Spinal cord (tissue), 10 donors: ENCODE data around the gene SYNM. TPM values are rescaled to one million over a fixed set of nuclear protein-coding genes. Genes with fewer than 3 reads are reported as not detected.
"Not testable (repeated sequence)": the region's sequence is repeated elsewhere in the genome, so short reads cannot be mapped to it uniquely, and the experiment has no call there.

ENCODE experiments used
- DNase-seq, 6 donors: peaks; one replicate each; pipeline versions ENCODE4 v3.0.0 to v3.0.0-alpha.2; 2013 to 2015; ENCODE audit warnings: low spot score in 6 of 6, low read depth in 4 of 6
- H3K27ac ChIP-seq: one replicate; pipeline ENCODE4 v1.5.1; 2013; ENCODE audit warnings: low read depth, low read length, control low read depth
- H3K27me3 ChIP-seq: one replicate; pipeline ENCODE4 v1.6.1; 2013; ENCODE audit warnings: low read length; ENCODE audit not compliant: control insufficient read depth, insufficient read depth
- H3K36me3 ChIP-seq: one replicate; pipeline ENCODE4 v1.6.1; 2013; ENCODE audit warnings: low read length; ENCODE audit not compliant: control insufficient read depth, insufficient read depth
- H3K4me1 ChIP-seq: one replicate; pipeline ENCODE4 v1.6.1; 2013; ENCODE audit warnings: low read length; ENCODE audit not compliant: control insufficient read depth, insufficient read depth
- H3K4me3 ChIP-seq: one replicate; pipeline ENCODE4 v1.5.1; 2013; ENCODE audit warnings: low read depth, low read length, control low read depth
- H3K9me3 ChIP-seq: one replicate; pipeline ENCODE4 v1.6.1; 2013; ENCODE audit warnings: low read length; ENCODE audit not compliant: control insufficient read depth, insufficient read depth
- WGBS: methylation state at CpG from one replicate; pipeline ENCODE4 v1.1.5; 2013; ENCODE audit warnings: missing lambda C conversion rate; ENCODE audit not compliant: insufficient coverage; 5-methylcytosine and 5-hydroxymethylcytosine counted together
- polyA plus RNA-seq, 2 donors: library from polyadenylated mRNA; unstranded; fragments of 120-200 nt; gene quantifications; one replicate each; pipeline ENCODE4 v1.2.1, GENCODE V29; 2013; ENCODE audit not compliant: insufficient read length in 2 of 2
- total RNA-seq, 2 donors: library from RNA; depleted of rRNA in 1 of 2; stranded (reverse); fragments of 120-200 nt in 1 of 2; fragments of >200 nt in 1 of 2; gene quantifications; one replicate each; pipeline versions ENCODE4 v1.2.3 to v1.2.4, GENCODE V29; 2013 to 2014
- donor health status: healthy.

Gene SYNM
- total and polyA plus RNA-seq, 4 donors: 14.1 to 32.5 (median 28.5) TPM

DNA sequence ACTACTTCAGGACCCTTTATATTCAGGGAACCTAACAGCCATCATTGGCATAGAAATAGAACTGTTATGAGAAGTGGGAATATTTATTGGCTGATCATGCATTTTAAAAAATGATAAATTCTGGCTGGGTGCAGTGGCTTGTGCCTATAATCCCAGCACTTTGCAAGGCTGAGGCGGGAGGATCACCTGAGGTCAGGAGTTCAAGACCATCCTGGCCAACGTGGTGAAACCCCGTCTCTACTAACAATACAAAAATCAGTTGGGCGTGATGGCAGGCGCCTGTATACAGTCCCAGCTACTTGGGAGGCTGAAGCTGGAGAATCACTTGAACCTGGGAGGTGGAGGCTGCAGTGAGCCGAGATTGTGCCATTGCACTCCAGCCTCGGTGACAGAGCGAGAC is 6.8 kb downstream of the SYNM start:
- not testable (repeated sequence) for H3K27me3 ChIP-seq, H3K27ac ChIP-seq, H3K9me3 ChIP-seq, DNase-seq, H3K4me3 ChIP-seq
- 91% methylated on average over 7 of the region's 8 CpGs for WGBS
- peaks cover 15% of the 10 kb centered on the region for H3K4me1 ChIP-seq
- peaks cover 18% of the 10 kb centered on the region for H3K36me3 ChIP-seq

DNA sequence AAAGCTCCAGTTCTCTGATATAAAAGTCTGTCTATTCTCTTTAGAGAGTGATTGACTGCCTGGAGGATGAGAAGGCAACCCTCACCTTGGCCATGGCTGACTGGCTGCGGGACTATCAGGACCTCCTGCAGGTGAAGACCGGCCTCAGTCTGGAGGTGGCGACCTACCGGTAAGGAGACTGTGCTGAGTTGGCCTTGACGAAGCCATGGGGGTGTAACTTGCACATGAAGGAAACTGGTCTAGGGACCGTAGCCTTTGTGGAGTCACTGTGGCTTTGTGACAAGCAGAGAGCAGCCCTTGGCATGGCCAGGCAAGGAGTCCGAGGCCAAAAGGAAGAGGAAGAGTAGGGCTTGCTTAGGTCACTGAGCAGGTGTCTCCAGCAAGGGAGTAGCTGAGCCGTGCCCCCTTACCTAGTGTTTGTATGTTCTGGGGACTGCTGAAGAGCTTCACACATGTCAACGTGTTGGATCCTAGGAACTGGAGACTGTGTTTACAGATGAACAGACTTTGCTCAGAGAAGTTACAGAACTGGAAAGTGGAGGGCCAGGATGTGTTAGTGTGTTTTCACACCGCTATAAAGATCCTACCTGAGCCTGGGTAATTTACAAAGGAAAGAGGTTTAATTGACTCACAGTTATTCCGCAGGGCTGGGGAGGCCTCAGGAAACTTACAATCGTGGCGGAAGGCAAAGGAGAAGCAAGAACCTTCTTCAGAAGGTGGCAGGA is 8.8 kb downstream of the SYNM start:
- Histone ChIP-seq H3K9me3 (no peaks in the 10 kb centered on the region), H3K27ac (no peak overlapping the region), H3K27me3 (no peaks in the 10 kb centered on the region), H3K4me1 (peaks cover 6% of the 10 kb centered on the region), H3K36me3 (peaks cover 24% of the 10 kb centered on the region), H3K4me3 (no peak overlapping the region)
- 90% methylated on average over 12 of the region's 13 CpGs for WGBS
- no peak for DNase-seq

DNA sequence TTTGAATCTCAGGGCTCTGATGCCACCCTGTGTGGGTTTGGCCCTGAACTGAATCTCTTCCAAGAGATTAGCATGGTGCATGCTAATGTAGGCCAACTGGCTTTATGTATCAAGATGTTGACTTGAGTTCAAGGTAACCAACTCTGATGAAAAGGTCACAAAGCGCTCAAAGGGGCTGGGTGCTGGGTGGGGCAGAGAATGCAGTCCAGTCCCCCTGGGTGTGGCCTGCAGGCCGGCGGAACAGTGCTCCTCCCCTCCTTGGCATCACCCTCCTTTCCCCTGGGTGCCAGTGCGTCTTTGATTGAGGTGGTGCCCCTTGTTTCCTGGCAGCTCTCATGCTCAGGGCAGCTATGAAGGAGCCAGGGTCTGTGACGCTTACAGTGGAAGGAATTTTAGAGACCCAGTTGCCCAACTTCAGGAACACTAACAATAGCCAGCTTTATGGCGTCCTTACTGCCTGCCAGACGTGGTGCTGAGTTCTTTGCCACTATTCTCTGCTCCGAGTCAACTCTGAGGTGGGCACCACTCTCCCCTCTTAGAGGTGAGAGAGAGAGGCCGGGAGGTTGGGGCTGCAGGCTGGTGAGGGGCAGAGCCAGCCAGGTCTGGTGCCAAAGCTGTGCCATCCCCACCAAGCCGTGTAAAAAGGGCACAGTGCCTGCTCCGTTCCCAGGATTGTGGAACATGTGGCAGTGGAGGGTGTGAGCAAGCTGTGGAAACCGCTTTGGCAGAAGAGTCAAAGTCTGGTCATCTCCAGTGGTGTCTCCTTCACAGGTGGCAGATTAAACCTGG is 9.8 kb downstream of the SYNM start:
- Histone ChIP-seq H3K9me3 (no peaks in the 10 kb centered on the region), H3K27me3 (no peaks in the 10 kb centered on the region), H3K27ac (no peak overlapping the region), H3K4me3 (no peak overlapping the region), H3K36me3 (peaks cover 31% of the 10 kb centered on the region), H3K4me1 (peaks cover 4% of the 10 kb centered on the region)
- 81% methylated on average over 7 of the region's 12 CpGs for WGBS
- DNase-seq: no peak

DNA sequence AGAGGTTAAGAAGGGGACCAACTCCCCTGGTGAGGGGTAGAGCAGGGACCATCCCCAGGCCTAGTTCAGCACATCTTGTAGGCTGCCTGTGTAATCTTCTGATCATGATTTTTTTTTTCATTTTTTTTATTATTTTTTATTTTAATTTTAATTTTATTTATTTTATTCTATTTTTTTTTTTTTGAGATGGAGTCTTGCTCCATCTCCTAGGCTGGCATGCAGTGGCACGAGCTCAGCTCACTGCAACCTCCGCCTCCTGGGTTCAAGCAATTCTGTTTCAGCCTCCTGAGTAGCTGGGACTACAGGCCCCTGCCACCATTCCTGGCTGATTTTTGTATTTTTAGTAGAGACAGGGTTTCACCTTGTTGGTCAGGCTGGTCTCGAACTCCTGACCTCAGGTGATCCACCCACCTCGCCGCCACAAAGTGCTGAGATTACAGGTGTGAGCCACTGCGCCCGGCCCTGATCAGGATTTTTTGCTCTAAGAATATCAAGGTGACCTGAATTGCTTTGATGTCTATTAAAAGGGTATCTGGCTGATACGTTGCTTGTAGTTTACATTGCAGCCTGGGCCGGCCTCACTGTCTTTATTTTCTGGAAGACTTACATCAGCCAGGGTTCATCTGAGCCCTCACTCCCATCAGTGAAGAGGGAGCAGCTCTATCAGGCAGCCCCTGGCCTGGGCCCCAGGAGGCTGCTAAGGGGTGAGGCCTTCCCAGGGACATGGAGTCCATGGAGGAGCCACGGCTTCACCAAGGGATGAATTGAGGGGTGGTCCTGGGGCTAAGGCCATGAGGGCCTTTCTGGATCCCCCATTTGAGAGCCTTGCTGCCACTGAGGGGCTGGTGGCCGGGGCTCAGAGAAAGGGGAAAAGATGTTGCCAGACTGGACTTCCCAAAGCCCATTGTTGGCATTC is 10.7 kb downstream of the SYNM start:
- Histone ChIP-seq H3K4me1 (no peaks in the 10 kb centered on the region), H3K36me3 (peaks cover 36% of the 10 kb centered on the region), H3K4me3 (no peak overlapping the region), H3K27ac (no peak overlapping the region), H3K9me3 (no peaks in the 10 kb centered on the region), H3K27me3 (no peaks in the 10 kb centered on the region)
- 92% methylated on average over 10 of the region's 11 CpGs for WGBS
- no peak for DNase-seq

GRCh38 chr15:99117111-99117510 is 12.2 kb downstream of the SYNM start:
- H3K9me3 ChIP-seq: no peaks in the 10 kb centered on the region
- no peak overlapping the region for H3K4me3 ChIP-seq
- 96% methylated on average over 8 of the region's 8 CpGs for WGBS
- H3K4me1 ChIP-seq: no peaks in the 10 kb centered on the region
- no peak overlapping the region for H3K27ac ChIP-seq
- peaks cover 41% of the 10 kb centered on the region for H3K36me3 ChIP-seq
- DNase-seq: no peak
- no peaks in the 10 kb centered on the region for H3K27me3 ChIP-seq

DNA sequence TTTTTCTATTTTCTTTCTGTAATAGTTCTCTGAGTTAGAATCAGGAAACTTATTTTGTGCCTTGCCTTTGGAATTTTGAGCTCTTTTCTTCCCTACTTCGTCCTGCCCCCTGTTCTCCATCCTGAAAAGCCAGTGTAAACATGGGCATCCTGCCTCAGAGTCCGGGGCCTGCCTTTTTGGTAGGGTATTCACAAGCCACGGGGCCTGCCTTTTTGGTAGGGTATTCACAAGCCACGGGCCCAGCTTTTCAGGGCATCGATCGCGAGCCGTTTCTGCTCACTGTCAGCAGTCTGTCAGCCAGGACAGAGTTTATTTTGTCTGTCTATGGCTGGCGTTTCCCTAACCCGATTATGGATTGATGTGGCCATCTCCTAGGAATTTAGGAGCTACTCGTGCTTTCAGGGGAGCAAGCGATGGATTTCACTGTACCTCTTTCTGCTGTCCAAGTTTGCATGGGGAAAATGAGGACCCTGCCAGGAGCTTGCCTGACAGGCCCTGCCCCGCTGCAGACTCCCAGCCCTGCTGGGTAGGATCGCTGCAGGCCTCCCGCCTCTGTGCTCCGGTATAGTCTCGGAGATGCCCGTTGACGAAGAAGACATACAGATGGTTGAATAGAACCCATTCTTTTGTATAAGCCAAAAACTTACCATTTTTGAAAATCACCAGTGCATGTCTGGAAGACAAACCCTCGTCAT is 12.8 kb downstream of the SYNM start:
- no peak for DNase-seq
- Histone ChIP-seq H3K36me3 (peaks cover 41% of the 10 kb centered on the region), H3K9me3 (no peaks in the 10 kb centered on the region), H3K4me3 (no peak overlapping the region), H3K27ac (no peak overlapping the region), H3K4me1 (no peaks in the 10 kb centered on the region), H3K27me3 (no peaks in the 10 kb centered on the region)
- WGBS: 70% methylated on average over 14 of the region's 20 CpGs

- peaks cover 41% of the 10 kb centered on the region for H3K36me3 ChIP-seq
- H3K9me3 ChIP-seq: no peaks in the 10 kb centered on the region
- H3K4me1 ChIP-seq: peaks cover 4% of the 10 kb centered on the region
- WGBS: 100% methylated on average over 4 of the region's 7 CpGs
- H3K27me3 ChIP-seq: no peaks in the 10 kb centered on the region
- no peak for DNase-seq
- H3K27ac ChIP-seq: no peak overlapping the region
- H3K4me3 ChIP-seq: no peak overlapping the region
Observed at GRCh38 chr15:99118258-99118632, 13.4 kb downstream of the SYNM start.

DNA sequence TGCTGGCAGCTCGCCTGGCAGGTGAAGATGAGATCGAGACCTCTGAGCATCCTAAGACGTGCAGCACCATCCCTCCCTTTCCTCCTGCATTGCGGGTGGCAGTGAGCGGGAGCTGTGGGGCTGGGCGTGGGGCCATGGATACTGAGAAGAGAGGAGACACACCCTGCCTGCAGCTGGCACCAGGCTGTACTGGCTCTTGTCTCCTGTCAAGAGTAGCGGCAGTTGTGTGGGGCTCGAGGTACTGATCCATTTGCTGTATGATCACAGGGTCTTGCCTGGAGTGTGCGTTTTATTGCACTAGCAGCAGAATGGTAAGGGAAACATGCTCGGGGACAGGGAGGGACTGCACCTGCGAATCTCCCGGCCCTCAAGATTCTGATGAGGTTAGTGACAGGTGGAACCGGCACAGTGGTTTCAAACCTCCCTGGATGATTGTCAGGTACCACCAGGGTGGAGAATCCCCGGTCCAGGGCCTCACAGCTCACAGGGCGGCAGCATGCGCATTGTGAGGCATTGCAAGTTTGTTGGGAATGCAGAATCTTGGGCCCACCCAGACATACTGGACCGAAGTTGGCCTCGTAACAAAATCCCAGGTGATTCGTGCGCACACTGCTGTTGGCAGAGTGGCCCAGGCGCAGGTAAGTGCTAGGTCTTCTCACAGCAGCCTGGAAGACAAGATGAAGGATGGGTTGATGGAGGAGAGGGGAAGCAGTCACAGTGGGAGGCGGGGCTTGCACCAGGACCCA is 14.1 kb downstream of the SYNM start:
- H3K4me3 ChIP-seq: no peak overlapping the region
- H3K9me3 ChIP-seq: no peaks in the 10 kb centered on the region
- DNase-seq: no peak
- no peaks in the 10 kb centered on the region for H3K27me3 ChIP-seq
- peaks cover 11% of the 10 kb centered on the region for H3K4me1 ChIP-seq
- H3K36me3 ChIP-seq: peaks cover 37% of the 10 kb centered on the region
- H3K27ac ChIP-seq: no peak overlapping the region
- 95% methylated on average over 21 of the region's 22 CpGs for WGBS
